ENCODE data around the gene GHDC.

The GHDC gene

GRCh38 chr17:42166196-42166763 lies 28.0 kb downstream of the GHDC start:
- in situ Hi-C loops (cut with MboI; ENCODE audit: low pct_unique_long_range_greater_than_20kb, low sequenced_read_pairs, unreplicated experiment) = no loop called here
- no peak for DNase-seq (ENCODE audit: low spot score)
- no peak for TF ChIP-seq CTCF (IDR thresholded peaks at IDR 0.05; ENCODE audit: extremely low read depth, insufficient read depth, missing control alignments)

- in situ Hi-C loops (cut with MboI; ENCODE audit: low pct_unique_long_range_greater_than_20kb, low sequenced_read_pairs, unreplicated experiment) = no loop called here
Observed at GRCh38 chr17:42165751-42166150, 28.5 kb downstream of the GHDC start.

GRCh38 chr17:42163696-42164407 lies 30.4 kb downstream of the GHDC start:
- DNase-seq (ENCODE audit: low spot score) = no peak
- TF ChIP-seq CTCF (IDR thresholded peaks at IDR 0.05; ENCODE audit: extremely low read depth, insufficient read depth, missing control alignments) = no peak
- in situ Hi-C loops (cut with MboI; ENCODE audit: low pct_unique_long_range_greater_than_20kb, low sequenced_read_pairs, unreplicated experiment) = no loop called here

More at GRCh38 chr17:42165751-42166150, 28.5 kb downstream of the GHDC start:
- TF ChIP-seq CTCF (IDR thresholded peaks at IDR 0.05; ENCODE audit: extremely low read depth, insufficient read depth, missing control alignments) = no peak
- no peak for DNase-seq (ENCODE audit: low spot score)

- peak; percentile 70 for DNase-seq (ENCODE audit: low spot score)
- peak; percentile 61 for TF ChIP-seq CTCF (IDR thresholded peaks at IDR 0.05; ENCODE audit: extremely low read depth, insufficient read depth, missing control alignments)
- in situ Hi-C loops (cut with MboI; ENCODE audit: low pct_unique_long_range_greater_than_20kb, low sequenced_read_pairs, unreplicated experiment) = no loop called here
Observed at GRCh38 chr17:42163113-42163512, 31.2 kb downstream of the GHDC start.

GRCh38 chr17:42160531-42160910 lies 33.8 kb downstream of the GHDC start:
- no peak for DNase-seq (ENCODE audit: low spot score)
- TF ChIP-seq CTCF (IDR thresholded peaks at IDR 0.05; ENCODE audit: extremely low read depth, insufficient read depth, missing control alignments) = no peak
- in situ Hi-C loops (cut with MboI; ENCODE audit: low pct_unique_long_range_greater_than_20kb, low sequenced_read_pairs, unreplicated experiment) = no loop called here

GRCh38 chr17:42159796-42160530 lies 34.3 kb downstream of the GHDC start:
- TF ChIP-seq CTCF (IDR thresholded peaks at IDR 0.05; ENCODE audit: extremely low read depth, insufficient read depth, missing control alignments) = no peak
- DNase-seq (ENCODE audit: low spot score) = no peak
- in situ Hi-C loops (cut with MboI; ENCODE audit: low pct_unique_long_range_greater_than_20kb, low sequenced_read_pairs, unreplicated experiment) = no loop called here

Data from GM13977 (cell line).